Measurements from ENCODE around the gene TRIM33. TPM values are rescaled to one million over a fixed set of nuclear protein-coding genes. Genes with fewer than 3 reads are reported as not detected.
"Not testable (repeated sequence)": the region's sequence is repeated elsewhere in the genome, so short reads cannot be mapped to it uniquely, and the experiment has no call there.

Gene TRIM33
- total RNA-seq, 4 donors from 2014 or later, result 26.7 to 49.0 (median 34.5) TPM

DNA sequence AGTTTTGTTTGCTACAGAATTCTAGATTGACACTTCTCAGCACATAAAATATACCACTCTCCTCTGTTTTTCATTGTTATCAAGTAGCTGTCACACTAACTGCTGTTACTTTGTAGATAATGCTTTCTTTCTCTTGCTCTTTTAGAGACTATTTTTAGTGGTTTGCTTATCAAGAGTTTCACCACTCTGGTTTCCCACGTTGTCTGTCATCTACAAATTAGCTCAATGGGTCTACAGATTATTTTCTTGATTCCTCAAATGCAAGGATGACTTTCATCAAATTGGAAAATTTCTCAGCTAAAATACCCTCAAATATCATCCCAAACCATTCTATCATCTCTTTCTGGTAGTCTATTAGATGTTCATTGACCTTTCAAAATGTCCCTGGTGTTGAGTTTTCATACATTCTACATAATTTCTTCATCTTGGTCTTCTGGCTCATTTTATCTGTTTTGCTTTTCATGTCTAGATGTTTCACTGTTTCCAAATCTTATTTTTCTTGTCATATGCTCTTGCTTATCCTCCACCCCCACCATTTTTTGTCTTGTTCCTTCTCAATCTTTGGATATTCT is 122.5 kb downstream of the TRIM33 start:
- Histone ChIP-seq H3K9me3 (peaks cover 0 to 27% (median 0%) of the 10 kb centered on the region in 3 donors), H3K27me3 (no peaks in the 10 kb centered on the region), H3K27ac (no peak overlapping the region), H3K4me3 (no peak overlapping the region), H3K36me3 (peaks cover 0 to 14% of the 10 kb centered on the region in 2 donors), H3K4me1 (peaks cover 0 to 4% (median 0%) of the 10 kb centered on the region in 3 donors)
- no peak for TF ChIP-seq POLR2AphosphoS5 (IDR thresholded peaks at IDR 0.05)
- no peak for TF ChIP-seq POLR2A (IDR thresholded peaks at IDR 0.05)
- TF ChIP-seq CTCF (IDR thresholded peaks at IDR 0.05), result no peak
- no peak for TF ChIP-seq EP300 (IDR thresholded peaks at IDR 0.05)
- no peak for ATAC-seq
- 36 to 75% methylated on average over 1 of the region's 1 CpG for WGBS, 2 donors (ENCODE audit: low coverage in 1 of 2)

DNA sequence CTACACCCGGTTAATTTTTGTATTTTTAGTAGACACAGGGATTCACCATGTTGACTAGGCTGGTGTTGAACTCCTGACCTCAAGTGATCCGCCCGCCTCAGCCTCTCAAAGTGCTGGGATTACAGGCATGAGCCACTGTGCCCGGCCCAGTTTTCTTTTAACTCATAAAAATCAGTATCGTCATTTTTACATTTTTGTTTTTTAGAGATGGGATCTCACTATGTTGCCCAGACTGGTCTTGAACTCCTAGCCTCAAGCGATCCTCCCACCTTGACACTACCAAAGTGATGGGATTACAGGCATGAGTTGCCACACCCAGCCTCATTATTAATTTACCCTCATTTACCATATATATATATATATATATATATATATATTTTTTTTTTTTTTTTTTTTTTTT is 123.4 kb downstream of the TRIM33 start:
- not testable (repeated sequence) for H3K4me3 ChIP-seq, H3K36me3 ChIP-seq, H3K27me3 ChIP-seq, ATAC-seq, H3K4me1 ChIP-seq, H3K27ac ChIP-seq
- WGBS, 2 donors (ENCODE audit: low coverage in 1 of 2), result 68 to 100% methylated on average over 1 to 4 of the region's 6 CpGs
- H3K9me3 ChIP-seq, result peaks cover 0 to 29% (median 0%) of the 10 kb centered on the region in 3 donors

GRCh38 chr1:114387010-114387360 is 124.0 kb downstream of the TRIM33 start:
- Histone ChIP-seq H3K4me1 (peaks cover 0 to 4% (median 0%) of the 10 kb centered on the region in 3 donors), H3K36me3 (peaks cover 0 to 3% of the 10 kb centered on the region in 2 donors), H3K4me3 (no peak overlapping the region), H3K27ac (no peak overlapping the region), H3K9me3 (peaks cover 0 to 29% (median 0%) of the 10 kb centered on the region in 3 donors), H3K27me3 (no peaks in the 10 kb centered on the region)
- TF ChIP-seq EP300 (IDR thresholded peaks at IDR 0.05), result no peak
- TF ChIP-seq POLR2A (IDR thresholded peaks at IDR 0.05), result no peak
- no peak for TF ChIP-seq POLR2AphosphoS5 (IDR thresholded peaks at IDR 0.05)
- TF ChIP-seq CTCF (IDR thresholded peaks at IDR 0.05), result no peak
- 60 to 87% methylated on average over 1 of the region's 1 CpG for WGBS, 2 donors (ENCODE audit: low coverage in 1 of 2)
- ATAC-seq, result no peak

GRCh38 chr1:114386129-114387009 is 124.6 kb downstream of the TRIM33 start:
- TF ChIP-seq EP300 (IDR thresholded peaks at IDR 0.05), result no peak
- no peak for TF ChIP-seq POLR2AphosphoS5 (IDR thresholded peaks at IDR 0.05)
- no peak for TF ChIP-seq POLR2A (IDR thresholded peaks at IDR 0.05)
- TF ChIP-seq CTCF (IDR thresholded peaks at IDR 0.05), result no peak
- Histone ChIP-seq H3K36me3 (no peaks in the 10 kb centered on the region), H3K27me3 (no peaks in the 10 kb centered on the region), H3K27ac (no peak overlapping the region), H3K4me3 (no peak overlapping the region), H3K9me3 (peaks cover 0 to 29% (median 0%) of the 10 kb centered on the region in 3 donors), H3K4me1 (peaks cover 0 to 4% (median 0%) of the 10 kb centered on the region in 3 donors)
- no peak for ATAC-seq
- WGBS, 2 donors (ENCODE audit: low coverage in 1 of 2), result 55 to 68% methylated on average over 2 to 3 of the region's 3 CpGs

DNA sequence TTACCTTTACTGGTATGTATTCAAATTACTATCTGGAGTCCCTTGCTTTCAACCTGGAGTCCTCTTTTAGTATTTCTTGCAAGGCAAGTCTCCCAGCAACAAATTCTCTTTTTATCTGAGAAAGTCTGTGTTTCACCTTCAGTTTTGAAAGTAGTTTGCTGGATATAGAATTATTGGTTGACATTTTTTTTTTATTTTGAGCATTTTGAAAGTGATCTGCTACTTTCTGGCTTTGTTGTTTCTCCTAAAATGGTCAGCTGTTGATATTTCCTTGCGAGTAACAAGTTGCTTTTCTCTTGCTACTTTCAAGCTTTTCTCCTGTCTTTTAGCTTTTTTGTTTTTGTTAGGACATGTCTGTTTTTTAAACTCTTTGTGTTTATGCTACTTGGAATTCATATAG is 126.1 kb downstream of the TRIM33 start:
- TF ChIP-seq CTCF (IDR thresholded peaks at IDR 0.05) (no peak), EP300 (IDR thresholded peaks at IDR 0.05) (no peak), POLR2AphosphoS5 (IDR thresholded peaks at IDR 0.05) (no peak), POLR2A (IDR thresholded peaks at IDR 0.05) (no peak)
- WGBS, 2 donors (ENCODE audit: low coverage in 1 of 2), result 100% methylated on average over 1 of the region's 1 CpG
- no peak for ATAC-seq

More for the DNA sequence above, 126.1 kb downstream of the TRIM33 start:
- no peak overlapping the region for H3K4me3 ChIP-seq
- no peaks in the 10 kb centered on the region for H3K36me3 ChIP-seq
- no peaks in the 10 kb centered on the region for H3K27me3 ChIP-seq
- peaks cover 0 to 29% (median 0%) of the 10 kb centered on the region in 3 donors for H3K9me3 ChIP-seq
- peaks cover 0 to 4% (median 0%) of the 10 kb centered on the region in 3 donors for H3K4me1 ChIP-seq
- H3K27ac ChIP-seq, result no peak overlapping the region

Measured in gastroesophageal sphincter (tissue), 4 donors.